H54 (cell line): ENCODE measurements around the gene MRPS26.
A peak's percentile ranks its signal among the peaks of the same experiment; 100 is the strongest.

Experiments used
- DNase-seq: peaks from one replicate; pipeline ENCODE4 v3.0.0; 2011; ENCODE audit warnings: low spot score, mixed read lengths; ENCODE audit not compliant: insufficient read length
- FAIRE-seq: peaks from 3 replicates; lab custom pipeline; 2011; peaks lifted over from hg19 to GRCh38; lab: Jason Lieb, UNC
- POLR2A ChIP-seq: IDR thresholded peaks from 2 replicates; pipeline ENCODE4 v1.6.1; 2011; ENCODE audit warnings: low read depth, mild to moderate bottlenecking, low read length

The MRPS26 gene

DNA sequence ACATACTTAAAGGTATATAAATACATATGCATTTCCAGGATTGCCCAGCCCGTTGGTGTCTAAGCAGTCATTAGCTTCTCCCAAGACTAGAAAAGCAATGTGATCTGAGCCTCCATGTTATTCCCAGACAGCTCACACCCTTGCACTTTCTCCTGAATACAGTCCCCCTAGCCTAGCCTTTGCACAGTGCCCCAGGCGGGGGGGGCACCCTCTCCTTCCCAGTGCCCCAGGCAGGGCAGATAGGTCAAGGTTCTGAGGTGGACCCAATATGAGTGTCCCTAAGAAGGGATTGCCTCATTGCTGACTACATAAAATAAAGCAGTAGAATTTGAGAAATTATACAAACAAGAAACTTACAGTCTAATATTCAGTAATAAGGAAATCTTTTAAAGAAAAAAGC lies 17.9 kb upstream of the MRPS26 start:
- no peak for TF ChIP-seq POLR2A
- no peak for FAIRE-seq
- DNase-seq, result no peak

GRCh38 chr20:3031524-3032147 lies 14.2 kb upstream of the MRPS26 start:
- no peak for TF ChIP-seq POLR2A
- FAIRE-seq, result no peak
- DNase-seq, result no peak

DNA sequence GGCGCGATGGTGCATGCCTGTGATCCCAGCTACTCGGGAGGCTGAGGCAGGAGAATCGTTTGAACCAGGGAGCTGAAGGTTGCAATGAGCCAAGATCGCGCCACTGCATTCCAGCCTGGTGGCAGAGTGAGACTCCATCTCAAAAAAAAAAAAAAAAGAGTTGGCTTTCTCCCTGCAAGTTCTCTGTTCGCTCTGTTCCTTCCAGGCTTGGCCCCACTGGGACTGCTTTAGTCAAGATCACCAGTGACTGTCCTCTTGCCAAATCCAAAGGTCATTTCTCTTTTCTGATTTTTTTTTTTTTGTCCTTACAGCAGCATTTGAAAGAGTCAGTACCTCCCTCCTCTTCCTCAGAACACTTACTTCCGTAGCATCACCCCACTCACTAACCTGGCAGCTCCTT lies 13.2 kb upstream of the MRPS26 start:
- DNase-seq (no peak), FAIRE-seq (no peak)
- no peak for TF ChIP-seq POLR2A

DNA sequence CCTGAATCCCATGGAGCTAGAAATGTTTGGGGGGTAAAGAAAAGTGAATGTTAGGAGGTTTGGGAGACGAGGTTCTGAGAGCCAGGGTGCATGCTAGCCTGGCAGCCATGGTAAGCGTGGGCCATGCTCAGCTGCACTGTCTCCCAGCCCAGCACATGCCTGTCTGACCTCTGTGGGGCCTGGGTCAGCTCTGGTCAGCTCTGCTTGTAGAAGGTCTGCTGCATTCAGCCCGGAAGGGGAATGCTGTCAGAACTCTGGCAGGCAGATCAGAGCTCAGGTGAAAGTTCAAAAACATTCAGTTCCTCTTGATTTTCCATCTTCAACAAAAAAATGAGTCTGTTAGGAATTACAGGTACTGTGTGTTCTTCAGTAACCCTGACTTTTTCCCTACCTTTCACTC lies 8.2 kb upstream of the MRPS26 start:
- no peak for DNase-seq
- FAIRE-seq, result no peak
- TF ChIP-seq POLR2A, result no peak

DNA sequence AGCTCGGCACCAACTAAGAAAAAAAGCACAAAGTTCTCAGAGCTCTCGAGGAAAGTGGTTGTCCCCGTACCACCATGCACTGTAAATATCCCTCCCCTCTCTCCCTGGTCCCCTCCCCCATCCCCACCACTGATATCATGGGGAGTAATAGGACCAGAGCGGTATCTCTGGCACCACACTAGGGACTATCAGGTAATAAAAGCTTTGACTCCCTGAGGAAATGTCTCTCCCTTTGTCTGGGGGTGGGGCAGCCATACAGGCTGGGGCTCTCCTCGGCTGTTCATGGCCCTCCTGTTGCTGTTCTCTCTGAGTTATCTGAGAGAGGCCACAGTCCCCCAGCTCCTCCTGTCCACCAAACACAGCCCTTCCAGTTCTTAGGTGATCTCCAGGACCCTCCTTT lies 7.4 kb upstream of the MRPS26 start:
- no peak for FAIRE-seq
- no peak for TF ChIP-seq POLR2A
- no peak for DNase-seq

GRCh38 chr20:3039426-3039825 lies 6.4 kb upstream of the MRPS26 start:
- DNase-seq, result no peak
- TF ChIP-seq POLR2A, result no peak
- FAIRE-seq, result no peak

- TF ChIP-seq POLR2A, result no peak
- no peak for DNase-seq
- FAIRE-seq, result no peak
Observed at GRCh38 chr20:3040086-3040485, 5.8 kb upstream of the MRPS26 start.

DNA sequence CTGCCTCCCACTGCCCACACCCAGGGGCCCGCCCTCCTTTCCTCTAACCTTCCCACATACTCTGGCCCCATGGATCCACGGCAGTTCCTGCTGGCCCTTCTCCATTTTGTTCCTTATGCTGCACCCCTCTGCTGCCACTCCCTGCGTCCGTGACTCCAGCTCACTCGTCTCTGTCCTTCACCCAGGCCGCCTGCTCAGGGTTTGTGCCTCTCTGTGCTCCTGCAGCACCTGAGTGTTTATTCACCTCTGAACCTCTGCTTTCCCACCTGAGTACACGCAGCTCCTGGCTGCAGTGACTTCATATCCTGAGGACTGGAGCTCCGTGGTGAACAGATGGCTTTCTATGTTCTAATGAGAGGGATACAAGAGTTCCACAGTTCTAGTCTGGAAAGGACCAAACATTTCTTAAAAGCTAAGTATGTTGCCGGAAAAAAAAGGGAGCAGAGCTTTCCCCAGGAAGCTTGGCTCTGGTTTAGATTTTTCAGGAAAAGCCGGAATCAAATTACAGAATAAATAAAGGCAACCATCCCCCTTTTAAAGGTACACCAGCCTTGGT lies 3.9 kb upstream of the MRPS26 start:
- TF ChIP-seq POLR2A, result no peak
- FAIRE-seq (no peak), DNase-seq (no peak)

DNA sequence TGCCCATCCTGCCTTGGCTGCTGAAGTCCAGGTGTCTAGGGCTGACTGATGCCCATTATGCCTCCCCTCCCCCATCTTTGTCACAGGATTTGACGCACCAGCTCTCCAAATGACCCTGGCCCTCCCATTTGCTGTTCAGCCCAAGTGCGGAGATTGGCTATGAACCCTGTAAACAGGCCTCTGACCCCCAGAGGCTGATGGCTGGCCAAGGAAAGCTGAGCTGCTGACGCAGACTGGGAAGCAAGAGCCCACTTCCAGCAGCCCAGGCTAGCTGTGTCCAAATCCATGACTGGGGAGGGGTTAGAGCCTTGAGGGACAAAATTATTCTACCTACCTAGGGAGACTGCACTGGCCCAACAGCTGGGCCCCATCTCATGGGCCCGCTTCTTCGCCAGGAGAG lies 3.2 kb upstream of the MRPS26 start:
- no peak for DNase-seq
- no peak for TF ChIP-seq POLR2A
- FAIRE-seq, result no peak

DNA sequence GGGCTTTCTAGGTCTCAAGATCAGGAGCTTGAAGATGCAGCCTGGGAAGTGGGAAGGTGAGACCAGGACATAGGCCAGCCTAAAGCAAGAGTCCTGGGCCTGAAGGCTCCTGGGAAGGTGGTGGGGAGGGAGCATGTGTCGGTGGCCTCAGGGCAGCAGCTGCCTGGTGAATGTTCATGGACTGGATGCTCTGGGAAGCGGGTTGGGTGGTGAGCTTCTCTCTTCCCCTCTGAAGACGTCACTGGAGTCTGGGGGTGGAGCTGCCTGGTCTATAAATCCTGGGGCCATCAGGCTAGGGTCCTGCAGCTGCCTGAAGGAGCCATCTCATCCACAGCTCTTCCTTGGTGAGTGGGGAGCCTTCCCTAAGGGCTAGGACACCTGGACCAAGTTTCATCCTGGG lies 2.5 kb upstream of the MRPS26 start, which contains the start of gene GNRH2:
TSS of gene GNRH2 (plus strand) at position 301 of the 400 bp plus-strand sequence. CDS start 793 bp downstream, outside the sequence.
- no peak for DNase-seq
- no peak for TF ChIP-seq POLR2A
- no peak for FAIRE-seq

DNA sequence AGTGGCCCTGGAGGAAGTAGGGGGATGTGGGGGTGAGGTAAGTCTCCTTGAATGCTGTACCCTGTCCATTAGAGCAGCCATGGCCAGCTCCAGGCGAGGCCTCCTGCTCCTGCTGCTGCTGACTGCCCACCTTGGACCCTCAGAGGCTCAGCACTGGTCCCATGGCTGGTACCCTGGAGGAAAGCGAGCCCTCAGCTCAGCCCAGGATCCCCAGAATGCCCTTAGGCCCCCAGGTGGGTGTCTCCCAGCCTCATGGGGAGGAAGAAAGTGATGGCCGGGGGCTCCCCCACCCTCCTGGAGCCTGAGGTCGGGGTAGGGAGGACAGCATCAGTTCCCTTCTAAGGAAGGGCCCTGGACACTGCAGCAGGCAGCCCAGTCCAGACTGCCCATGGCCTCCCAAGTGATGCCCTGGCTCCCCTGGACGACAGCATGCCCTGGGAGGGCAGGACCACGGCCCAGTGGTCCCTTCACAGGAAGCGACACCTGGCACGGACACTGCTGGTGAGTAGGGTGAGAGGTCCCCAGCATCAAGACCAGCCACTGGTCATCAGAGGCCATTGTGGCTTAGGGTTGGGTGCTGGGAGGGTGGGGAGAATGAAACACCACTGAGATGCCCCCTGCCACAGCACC lies 1.4 kb upstream of the MRPS26 start:
- TF ChIP-seq POLR2A, result no peak; the same call in 1 of the 2 replicates
- no peak for FAIRE-seq

GRCh38 chr20:3045042-3045815 lies 623 bp upstream of the MRPS26 start:
- DNase-seq, result peak; percentile 83
- TF ChIP-seq POLR2A, result peak; percentile 40; the same call in 1 of the 2 replicates
- FAIRE-seq, result no peak

More for the DNA sequence above, 1.4 kb upstream of the MRPS26 start:
- DNase-seq, result no peak

DNA sequence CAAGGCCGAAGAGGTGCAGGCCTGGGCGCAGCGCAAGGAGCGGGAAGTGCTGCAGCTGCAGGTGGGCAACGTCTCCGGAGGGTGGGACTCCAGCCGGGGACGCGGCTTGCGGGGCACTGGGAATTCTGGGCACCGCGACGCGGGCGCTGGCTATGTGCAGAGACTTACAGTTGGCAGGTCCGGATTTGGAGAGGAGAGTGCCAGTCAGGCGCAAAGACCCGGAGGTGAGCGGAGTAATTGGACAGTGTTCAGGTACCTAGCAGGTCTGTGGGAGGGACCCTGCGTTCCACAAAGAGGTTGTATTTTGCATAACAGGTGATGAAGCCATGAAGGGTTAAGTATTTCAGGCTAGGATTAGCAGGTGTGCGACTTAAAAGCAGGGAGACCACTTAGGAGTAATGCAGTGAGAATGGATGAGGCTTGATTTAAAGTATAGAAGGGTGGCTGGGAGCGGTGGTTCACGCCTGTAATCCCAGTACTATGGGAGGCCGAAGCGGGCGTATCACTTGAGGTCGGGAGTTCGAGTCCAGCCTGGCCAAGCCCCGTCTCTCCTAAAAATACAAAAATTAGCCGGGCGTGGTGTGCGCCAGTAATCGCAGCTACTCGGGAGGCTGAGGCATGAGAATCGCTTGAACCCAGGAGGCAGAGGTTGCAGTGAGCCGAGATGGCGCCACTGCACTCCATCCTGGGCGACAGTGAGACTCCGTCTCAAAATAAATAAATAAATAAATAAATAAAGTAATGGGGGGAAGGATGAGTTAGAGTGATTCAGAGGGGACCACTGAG lies 1.0 kb downstream of the MRPS26 start:
- FAIRE-seq (no peak), DNase-seq (no peak)
- no peak for TF ChIP-seq POLR2A
